GM20000 (cell line): ENCODE results near the gene ANKS1B.
"Not testable (repeated sequence)": the region's sequence is repeated elsewhere in the genome, so short reads cannot be mapped to it uniquely, and the experiment has no call there.

Experiments
- DNase-seq: peaks from one replicate; pipeline ENCODE4 v3.0.0; 2012; ENCODE audit warnings: low spot score
- TF ChIP-seq, protein P1 (sequence below): IDR thresholded peaks from 2 replicates; pipeline ENCODE4 v1.5.1; 2012; ENCODE audit warnings: mild to moderate bottlenecking, control low read depth; ENCODE audit errors: extremely low read depth, missing control alignments

The ANKS1B gene

DNA sequence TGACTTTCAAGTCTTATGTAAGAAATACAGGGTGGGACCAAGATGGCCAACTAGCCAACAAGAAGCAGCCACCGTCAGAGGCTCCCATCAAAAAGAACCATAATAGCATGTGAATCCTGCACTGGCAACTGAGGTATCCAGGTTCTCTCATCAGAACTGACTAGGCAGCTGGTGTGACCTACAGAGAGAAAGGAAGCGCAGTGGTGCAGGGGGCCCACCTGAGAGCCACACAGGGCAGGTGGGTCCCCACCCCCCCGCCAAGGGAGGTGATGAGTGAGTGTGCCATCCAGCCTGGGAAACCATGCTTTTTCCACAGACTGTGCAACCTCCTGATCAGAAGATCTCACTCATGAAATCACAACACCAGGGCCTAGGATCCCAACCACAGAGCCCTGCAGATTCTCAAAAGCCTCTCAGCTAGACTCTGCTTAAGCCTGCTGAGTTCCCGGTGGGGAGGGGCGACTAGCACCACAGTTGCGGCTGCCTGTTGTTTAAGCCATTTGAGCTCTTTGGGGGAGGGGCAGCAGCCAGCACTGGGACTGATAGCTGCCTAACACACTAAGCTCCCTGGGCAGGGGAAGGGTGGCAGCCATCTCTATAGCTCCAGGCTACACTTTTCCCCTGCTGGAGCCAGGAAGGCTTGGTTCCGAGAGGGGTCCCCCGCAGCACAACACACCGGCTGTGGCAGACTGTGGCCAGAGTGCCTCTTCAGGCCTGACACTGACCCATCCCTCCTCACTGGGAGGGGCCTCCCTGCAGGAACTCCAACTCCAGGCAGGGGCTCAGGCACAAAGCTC lies 261.8 kb downstream of the ANKS1B start:
- DNase-seq, result no peak
- TF ChIP-seq, protein P1, sequence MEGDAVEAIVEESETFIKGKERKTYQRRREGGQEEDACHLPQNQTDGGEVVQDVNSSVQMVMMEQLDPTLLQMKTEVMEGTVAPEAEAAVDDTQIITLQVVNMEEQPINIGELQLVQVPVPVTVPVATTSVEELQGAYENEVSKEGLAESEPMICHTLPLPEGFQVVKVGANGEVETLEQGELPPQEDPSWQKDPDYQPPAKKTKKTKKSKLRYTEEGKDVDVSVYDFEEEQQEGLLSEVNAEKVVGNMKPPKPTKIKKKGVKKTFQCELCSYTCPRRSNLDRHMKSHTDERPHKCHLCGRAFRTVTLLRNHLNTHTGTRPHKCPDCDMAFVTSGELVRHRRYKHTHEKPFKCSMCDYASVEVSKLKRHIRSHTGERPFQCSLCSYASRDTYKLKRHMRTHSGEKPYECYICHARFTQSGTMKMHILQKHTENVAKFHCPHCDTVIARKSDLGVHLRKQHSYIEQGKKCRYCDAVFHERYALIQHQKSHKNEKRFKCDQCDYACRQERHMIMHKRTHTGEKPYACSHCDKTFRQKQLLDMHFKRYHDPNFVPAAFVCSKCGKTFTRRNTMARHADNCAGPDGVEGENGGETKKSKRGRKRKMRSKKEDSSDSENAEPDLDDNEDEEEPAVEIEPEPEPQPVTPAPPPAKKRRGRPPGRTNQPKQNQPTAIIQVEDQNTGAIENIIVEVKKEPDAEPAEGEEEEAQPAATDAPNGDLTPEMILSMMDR, result no peak

GRCh38 chr12:99721715-99722275 lies 262.9 kb downstream of the ANKS1B start:
- TF ChIP-seq, protein P1, result no peak
- no peak for DNase-seq

DNA sequence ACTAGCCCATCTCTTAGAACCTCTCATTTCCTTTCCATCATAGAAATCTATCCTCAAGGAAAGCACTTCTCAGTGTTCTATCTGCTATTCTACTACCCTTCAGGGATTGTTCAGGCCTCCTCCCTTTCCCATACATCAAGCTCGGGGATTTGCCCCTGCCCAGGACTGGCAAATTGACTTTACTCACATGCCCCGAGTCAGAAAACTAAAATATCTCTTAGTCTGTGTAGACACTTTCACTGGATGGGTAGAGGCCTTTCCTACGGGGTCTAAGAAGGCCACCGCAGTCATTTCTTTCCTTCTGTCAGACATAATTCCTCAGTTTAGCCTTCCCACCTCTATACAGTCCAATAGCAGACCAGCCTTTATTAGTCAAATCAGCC lies 264.7 kb downstream of the ANKS1B start:
- DNase-seq, result not testable (repeated sequence)

DNA sequence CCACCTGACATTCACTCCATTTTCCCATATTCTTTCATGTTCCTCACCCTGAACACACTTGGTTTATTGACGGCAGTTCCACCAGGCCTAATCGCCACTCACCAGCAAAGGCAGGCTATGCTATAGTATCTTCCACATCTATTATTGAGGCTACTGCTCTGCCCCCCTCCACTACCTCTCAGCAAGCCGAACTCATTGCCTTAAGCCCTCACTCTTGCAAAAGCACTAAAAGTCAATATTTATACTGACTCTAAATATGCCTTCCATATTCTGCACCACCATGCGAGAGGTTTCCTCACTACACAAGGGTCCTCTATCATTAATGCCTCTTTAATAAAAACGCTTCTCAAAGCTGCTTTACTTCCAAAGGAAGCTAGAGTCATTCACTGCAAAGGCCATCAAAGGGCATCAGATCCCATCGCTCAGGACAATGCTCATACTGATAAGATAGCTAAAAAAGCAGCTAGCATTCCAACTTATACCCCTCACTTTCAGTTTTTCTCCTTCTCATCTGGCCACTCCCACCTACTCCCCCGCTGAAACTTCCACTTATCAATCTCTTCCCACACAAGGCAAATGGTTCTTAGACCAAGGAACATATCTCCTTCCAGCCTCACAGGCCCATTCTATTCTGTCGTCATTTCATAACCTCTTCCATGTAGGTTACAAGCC lies 265.2 kb downstream of the ANKS1B start:
- DNase-seq, result not testable (repeated sequence)

DNA sequence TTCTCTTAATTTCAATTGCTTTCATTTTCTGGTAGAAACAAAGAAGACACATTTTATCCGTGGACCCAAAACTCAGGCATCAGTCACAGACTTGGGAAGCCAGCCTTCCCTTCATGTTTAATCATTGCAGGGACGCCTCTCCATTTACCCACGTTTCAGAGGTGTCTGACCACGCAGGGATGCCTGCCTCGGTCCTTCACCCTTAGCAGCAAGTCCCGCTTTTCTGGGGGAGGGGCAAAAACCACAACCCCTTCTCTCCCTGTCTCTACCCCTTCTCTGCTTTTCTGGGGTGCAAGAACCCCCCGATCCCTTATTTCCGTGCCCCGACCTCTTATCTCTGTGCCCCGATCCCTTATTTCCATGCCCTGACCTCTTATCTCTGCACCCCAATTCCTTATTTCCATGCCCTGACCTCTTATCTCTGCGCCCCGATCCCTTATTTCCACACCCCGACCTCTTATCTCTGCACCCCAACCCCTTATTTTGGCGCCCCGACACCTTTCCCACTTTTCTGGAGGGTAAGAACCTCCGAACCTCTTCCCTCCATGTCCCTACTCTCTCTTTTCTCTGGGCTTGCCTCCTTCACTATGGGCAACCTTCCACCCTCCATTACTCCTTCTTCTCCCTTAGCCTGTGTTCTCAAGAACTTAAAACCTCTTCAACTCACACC lies 268.8 kb downstream of the ANKS1B start:
- DNase-seq, result not testable (repeated sequence)

GRCh38 chr12:99714921-99715320 lies 269.8 kb downstream of the ANKS1B start:
- not testable (repeated sequence) for DNase-seq

GRCh38 chr12:99713946-99714520 lies 270.7 kb downstream of the ANKS1B start:
- no peak for DNase-seq

DNA sequence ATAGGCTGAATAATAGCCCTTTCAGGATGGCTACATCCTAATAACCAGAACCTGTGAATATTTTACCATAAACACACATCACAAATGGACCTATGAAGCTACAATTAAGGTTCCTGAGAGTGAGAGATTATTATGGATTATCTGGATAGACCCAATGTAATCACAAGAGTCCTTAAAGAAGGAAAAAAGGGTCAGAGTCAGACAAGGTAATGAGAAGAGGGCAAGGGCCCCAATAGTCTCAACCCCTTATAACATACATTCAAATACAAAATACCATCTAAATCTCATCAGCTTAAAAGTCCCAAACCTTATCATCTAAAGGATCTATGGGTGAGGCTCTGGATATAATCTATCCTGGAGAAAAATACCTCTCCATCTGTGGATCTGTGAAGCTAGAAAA lies 272.5 kb downstream of the ANKS1B start:
- TF ChIP-seq, protein P1, result no peak
- DNase-seq, result no peak

More at GRCh38 chr12:99713946-99714520, 270.7 kb downstream of the ANKS1B start:
- TF ChIP-seq, protein P1, result no peak

DNA sequence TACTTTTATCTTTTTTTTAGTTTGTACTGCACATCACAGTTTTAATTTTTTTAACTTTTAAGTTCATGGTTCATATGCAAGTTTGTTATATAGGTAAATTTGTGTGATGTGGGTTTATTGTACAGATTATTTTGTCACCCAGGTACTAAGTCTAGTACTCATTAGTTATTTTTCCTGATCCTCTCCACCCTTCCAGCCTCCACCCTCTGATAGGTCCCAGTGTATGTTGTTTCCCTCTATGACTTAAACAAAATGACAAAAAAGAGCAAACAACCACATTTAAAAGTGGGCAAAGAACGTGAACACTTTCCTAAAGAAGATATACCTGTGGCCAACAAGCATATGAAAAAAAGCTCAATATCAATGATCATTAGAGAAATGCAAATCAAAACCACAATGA lies 273.5 kb downstream of the ANKS1B start:
- no peak for DNase-seq
- TF ChIP-seq, protein P1, result no peak
